Lower leg skin (tissue), 4 donors: ENCODE data around the gene RETREG3. TPM values are rescaled to one million over a fixed set of nuclear protein-coding genes. Genes with fewer than 3 reads are reported as not detected.

ENCODE experiments used
- DNase-seq, 2 donors: peaks; one replicate each; pipeline ENCODE4 v3.0.0-alpha.2; 2019; ENCODE audit warnings: low spot score in 2 of 2
- H3K4me3 ChIP-seq: fragments of 200-600 bp; sonication (generic); 2 replicates; pipeline ENCODE4 v1.5.1; 2017; ENCODE audit warnings: mild to moderate bottlenecking, low read depth; ENCODE audit not compliant: poor library complexity, severe bottlenecking
- POLR2A ChIP-seq, 2 donors: fragments of 450-650 bp; IDR thresholded peaks; one replicate each; pipeline ENCODE4 v1.6.1; 2016 to 2017; ENCODE audit warnings: antibody characterized with exemption in 2 of 2, mild to moderate bottlenecking in 1 of 2, moderate library complexity in 1 of 2
- WGBS, 2 donors: methylation state at CpG; one replicate each; pipeline ENCODE4 v1.1.5; 2018; 5-methylcytosine and 5-hydroxymethylcytosine counted together
- intact Hi-C: fragments of 100-400 bp; cut with DNase I; formaldehyde crosslinking; loops from one replicate; pipeline ENCODE4 v1.15.0; 2023; ENCODE audit warnings: low total_unique reads
- total RNA-seq, 4 donors: library from RNA; depleted of rRNA; stranded (reverse); fragments of >200 nt; gene quantifications; one replicate each; pipeline ENCODE4 v1.1.0, GENCODE V29; 2016
- TF ChIP-seq, protein P1 (sequence below), 3 donors: fragments of 450-650 bp; IDR thresholded peaks; one replicate each; pipeline ENCODE4 v1.5.1; 2016; ENCODE audit warnings: antibody characterized with exemption in 3 of 3, mild to moderate bottlenecking in 3 of 3, moderate library complexity in 2 of 3

The RETREG3 gene
- total RNA-seq, 4 donors from 2014 or later, result 69.4 to 106 (median 84.3) TPM

DNA sequence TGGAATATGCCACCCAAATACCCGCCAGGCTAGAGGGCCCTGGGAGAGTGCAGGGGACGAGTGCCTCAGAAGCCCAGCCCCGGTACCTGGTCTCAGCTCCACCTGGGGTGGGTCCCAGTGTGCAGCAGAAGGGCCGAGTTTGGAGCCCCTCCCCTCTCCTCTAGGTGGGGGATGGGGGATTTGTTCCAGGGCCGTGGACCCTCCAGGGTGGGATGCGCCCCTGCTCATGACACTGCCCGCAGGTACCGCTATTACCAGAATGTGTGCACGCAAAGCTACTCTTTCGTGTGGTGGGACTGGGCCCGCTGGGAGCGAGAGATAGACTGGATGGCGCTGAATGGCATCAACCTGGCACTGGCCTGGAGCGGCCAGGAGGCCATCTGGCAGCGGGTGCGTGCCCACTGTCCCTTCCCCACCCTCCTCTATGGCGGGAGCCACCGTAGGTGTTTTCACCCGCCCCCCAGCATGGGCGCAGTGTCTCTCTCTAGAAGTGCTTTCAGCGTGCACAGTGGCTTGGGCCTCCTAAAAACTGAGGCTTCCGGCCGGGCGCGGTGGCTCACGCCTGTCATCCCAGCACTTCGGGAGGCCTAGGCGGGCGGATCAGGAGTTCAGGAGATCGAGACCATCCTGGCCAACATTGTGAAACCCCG lies 71.9 kb downstream of the RETREG3 start:
- 77 to 81% methylated on average over 21 to 25 of the region's 31 CpGs for WGBS, 2 donors

DNA sequence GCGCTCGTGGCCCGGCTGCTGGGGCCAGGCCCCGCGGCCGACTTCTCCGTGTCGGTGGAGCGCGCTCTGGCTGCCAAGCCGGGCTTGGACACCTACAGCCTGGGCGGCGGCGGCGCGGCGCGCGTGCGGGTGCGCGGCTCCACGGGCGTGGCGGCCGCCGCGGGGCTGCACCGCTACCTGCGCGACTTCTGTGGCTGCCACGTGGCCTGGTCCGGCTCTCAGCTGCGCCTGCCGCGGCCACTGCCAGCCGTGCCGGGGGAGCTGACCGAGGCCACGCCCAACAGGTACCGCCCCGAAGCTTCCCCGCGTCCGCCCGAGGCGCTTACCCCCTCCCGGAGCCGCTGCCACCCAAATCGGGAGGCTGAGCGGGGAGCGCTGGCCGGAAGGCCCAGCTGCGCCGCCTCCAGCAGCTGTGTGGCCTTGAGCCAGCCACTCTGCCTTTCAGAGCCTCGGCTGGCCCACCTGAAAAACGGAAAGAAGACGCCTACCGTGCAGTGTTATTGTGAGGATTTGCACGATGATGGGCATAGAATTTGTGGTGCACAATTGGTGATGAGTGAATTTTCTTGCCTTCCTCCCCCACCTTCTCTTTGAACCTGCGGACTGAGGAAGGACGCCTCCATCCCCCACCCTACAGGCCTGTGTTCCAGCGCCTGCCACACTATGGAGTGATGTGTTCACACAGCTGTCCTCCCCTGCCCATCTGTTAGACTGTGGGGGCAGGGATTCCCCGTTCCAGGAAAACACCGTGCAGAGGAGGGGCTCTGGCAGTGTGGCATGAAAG lies 72.6 kb downstream of the RETREG3 start:
- intact Hi-C loops, result no loop called here
- peak overlapping the region; percentile 62 for H3K4me3 ChIP-seq
- WGBS, 2 donors, result 0 to 2% methylated on average over 5 to 51 of the region's 65 CpGs
- no peak for TF ChIP-seq POLR2A (IDR thresholded peaks at IDR 0.05)
- TF ChIP-seq, protein P1, sequence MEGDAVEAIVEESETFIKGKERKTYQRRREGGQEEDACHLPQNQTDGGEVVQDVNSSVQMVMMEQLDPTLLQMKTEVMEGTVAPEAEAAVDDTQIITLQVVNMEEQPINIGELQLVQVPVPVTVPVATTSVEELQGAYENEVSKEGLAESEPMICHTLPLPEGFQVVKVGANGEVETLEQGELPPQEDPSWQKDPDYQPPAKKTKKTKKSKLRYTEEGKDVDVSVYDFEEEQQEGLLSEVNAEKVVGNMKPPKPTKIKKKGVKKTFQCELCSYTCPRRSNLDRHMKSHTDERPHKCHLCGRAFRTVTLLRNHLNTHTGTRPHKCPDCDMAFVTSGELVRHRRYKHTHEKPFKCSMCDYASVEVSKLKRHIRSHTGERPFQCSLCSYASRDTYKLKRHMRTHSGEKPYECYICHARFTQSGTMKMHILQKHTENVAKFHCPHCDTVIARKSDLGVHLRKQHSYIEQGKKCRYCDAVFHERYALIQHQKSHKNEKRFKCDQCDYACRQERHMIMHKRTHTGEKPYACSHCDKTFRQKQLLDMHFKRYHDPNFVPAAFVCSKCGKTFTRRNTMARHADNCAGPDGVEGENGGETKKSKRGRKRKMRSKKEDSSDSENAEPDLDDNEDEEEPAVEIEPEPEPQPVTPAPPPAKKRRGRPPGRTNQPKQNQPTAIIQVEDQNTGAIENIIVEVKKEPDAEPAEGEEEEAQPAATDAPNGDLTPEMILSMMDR (IDR thresholded peaks at IDR 0.05), result no peak
- DNase-seq, result peak; percentile 63 to 96

More for the DNA sequence above, 71.9 kb downstream of the RETREG3 start:
- H3K4me3 ChIP-seq, result no peak overlapping the region
- TF ChIP-seq, protein P1 (IDR thresholded peaks at IDR 0.05), result no peak
- no peak for TF ChIP-seq POLR2A (IDR thresholded peaks at IDR 0.05)
- no peak for DNase-seq
- intact Hi-C loops, result no loop called here

DNA sequence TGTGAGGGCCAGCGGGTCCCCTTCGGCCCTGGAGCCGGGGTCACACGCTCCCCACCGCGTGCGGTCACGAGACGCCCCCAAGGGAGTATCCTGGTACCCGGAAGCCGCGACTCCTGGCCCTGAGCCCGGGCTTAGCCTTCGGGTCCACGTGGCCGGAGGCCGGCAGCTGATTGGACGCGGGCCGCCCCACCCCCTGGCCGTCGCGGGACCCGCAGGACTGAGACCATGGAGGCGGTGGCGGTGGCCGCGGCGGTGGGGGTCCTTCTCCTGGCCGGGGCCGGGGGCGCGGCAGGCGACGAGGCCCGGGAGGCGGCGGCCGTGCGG lies 73.2 kb downstream of the RETREG3 start, which contains the start of gene NAGLU:
Gene NAGLU (plus strand): TSS at position 194 of the 324 bp plus-strand sequence. CDS start 32 bp downstream, at position 226.
- intact Hi-C loops, result no loop called here
- H3K4me3 ChIP-seq, result peak within 1 kb of the TSS; percentile 62
- WGBS, 2 donors, result 0 to 2% methylated on average over 6 to 12 of the region's 40 CpGs
- peak; percentile 95 to 100 for DNase-seq
- no peak for TF ChIP-seq POLR2A (IDR thresholded peaks at IDR 0.05)
- TF ChIP-seq, protein P1 (IDR thresholded peaks at IDR 0.05), result no peak

DNA sequence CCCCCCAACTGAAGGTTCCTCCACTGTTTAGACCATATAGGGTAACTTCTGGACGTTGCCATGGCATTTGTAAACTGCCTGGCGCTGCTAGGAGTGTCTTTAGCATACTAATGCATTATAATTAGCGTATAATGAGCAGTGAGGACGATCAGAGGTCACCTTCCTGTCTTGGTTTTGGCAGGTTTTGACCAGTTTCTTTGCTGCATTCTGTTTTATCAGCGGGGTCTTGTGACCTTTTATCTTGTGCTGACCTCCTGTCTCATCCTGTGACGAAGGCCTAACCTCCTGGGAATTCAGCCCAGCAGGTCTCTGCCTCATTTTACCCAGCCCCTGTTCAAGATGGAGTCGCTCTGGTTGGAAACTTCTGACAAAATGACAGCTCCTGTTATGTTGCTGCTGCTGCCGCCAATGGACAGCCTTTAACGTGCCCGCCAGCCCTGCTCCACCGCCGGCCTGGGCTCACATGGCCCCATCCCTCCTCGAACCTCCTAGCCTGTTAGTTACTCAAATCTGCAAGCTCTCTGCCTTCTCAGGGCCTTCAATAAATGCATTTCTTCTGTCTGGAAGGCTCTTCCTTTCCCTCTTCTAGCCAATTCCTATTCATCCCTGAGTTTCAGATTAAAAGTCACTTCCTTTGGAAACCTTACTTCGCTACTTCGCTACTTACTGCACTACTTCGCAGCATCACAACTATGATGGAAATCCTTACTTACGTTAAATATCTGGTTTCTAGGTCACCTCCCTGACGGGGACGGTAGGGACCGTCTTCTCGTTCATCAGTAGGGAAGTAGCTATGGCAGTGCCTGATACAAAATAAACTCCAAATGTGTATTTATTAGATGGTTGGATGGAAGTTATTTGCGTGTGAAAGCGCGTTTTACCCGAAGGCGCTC lies 73.8 kb downstream of the RETREG3 start:
- H3K4me3 ChIP-seq, result peak overlapping the region; percentile 62
- 36 to 42% methylated on average over 26 of the region's 26 CpGs for WGBS, 2 donors
- TF ChIP-seq, protein P1 (IDR thresholded peaks at IDR 0.05), result no peak
- no peak for TF ChIP-seq POLR2A (IDR thresholded peaks at IDR 0.05)
- intact Hi-C loops, result no loop called here
- no peak for DNase-seq

DNA sequence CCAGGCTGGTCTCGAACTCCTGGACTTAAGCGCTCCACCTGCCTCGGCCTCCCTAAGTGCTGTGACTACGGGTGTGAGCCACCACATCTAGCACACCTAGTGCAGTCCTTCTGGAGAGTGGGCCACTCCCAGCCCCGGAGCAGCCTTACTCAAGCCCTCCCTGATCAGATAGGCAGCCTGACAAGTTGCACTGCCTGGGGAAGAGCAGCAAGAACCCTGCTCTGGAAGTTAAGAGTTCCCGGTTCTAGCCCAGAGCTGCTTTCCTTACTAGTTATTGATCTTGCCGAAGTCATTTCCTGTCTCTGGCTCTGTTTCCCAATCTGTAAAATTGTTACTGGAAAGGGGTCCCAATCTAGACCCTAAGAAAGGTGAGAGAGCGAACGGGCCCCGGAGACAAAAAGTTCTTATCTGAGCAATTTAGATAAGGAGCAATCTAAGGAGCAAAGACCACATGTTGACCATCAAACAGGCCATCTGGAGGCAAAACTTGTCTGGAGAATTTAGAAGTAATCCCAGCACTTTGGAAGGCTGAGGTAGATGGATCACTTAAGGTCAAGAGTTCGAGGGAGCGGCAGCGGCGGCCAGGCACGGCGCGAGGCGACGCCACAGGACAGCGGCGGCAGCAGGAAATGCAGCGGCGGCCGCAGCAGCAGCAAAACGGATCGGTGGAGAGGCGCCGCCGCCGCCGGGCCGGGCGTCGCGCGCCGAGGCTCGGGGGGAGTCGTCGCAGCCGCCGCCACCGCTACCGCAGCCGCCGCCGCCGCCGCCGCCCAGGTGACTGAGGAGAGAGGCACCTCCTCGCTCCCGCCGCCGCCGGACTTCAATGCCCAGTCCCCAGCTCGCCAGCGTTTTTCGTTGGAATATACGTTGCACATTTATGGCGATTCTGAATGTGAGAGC lies 77.5 kb downstream of the RETREG3 start:
- peak overlapping the region; percentile 25 for H3K4me3 ChIP-seq
- intact Hi-C loops, result no loop called here
- 12 to 17% methylated on average over 40 to 58 of the region's 60 CpGs for WGBS, 2 donors
- TF ChIP-seq, protein P1 (IDR thresholded peaks at IDR 0.05), result peak in 1 of 3 donors; percentile 46
- TF ChIP-seq POLR2A (IDR thresholded peaks at IDR 0.05), result no peak
- DNase-seq, result no peak
